Endothelial cell (in vitro differentiated cells): Measurements from ENCODE around the gene NR2F1-AS1. TPM values are rescaled to one million over a fixed set of nuclear protein-coding genes. Genes with fewer than 3 reads are reported as not detected.

Source experiments
- DNase-seq: peaks from one replicate; pipeline ENCODE4 v3.0.0; 2021; ENCODE audit warnings: low spot score
- H3K27ac Mint-ChIP-seq: one replicate; pipeline ENCODE4 v1.8.0; 2021; ENCODE audit warnings: mixed read lengths, inconsistent platforms; ENCODE audit not compliant: unreplicated experiment
- H3K27me3 Mint-ChIP-seq: one replicate; pipeline ENCODE4 v1.8.0; 2021; ENCODE audit warnings: mild to moderate bottlenecking, moderate library complexity, mixed read lengths, inconsistent platforms; ENCODE audit not compliant: unreplicated experiment
- H3K36me3 Mint-ChIP-seq: one replicate; pipeline ENCODE4 v1.8.0; 2021; ENCODE audit warnings: mild to moderate bottlenecking, low read depth, mixed read lengths, inconsistent platforms; ENCODE audit not compliant: unreplicated experiment
- H3K4me1 Mint-ChIP-seq: one replicate; pipeline ENCODE4 v1.8.0; 2021; ENCODE audit warnings: mild to moderate bottlenecking, mixed read lengths, inconsistent platforms; ENCODE audit not compliant: unreplicated experiment
- H3K4me3 Mint-ChIP-seq: one replicate; pipeline ENCODE4 v1.8.0; 2021; ENCODE audit warnings: mild to moderate bottlenecking, mixed read lengths, inconsistent platforms; ENCODE audit not compliant: unreplicated experiment
- H3K9me3 Mint-ChIP-seq: one replicate; pipeline ENCODE4 v1.8.0; 2021; ENCODE audit warnings: mixed read lengths, inconsistent platforms; ENCODE audit not compliant: unreplicated experiment
- total RNA-seq: library from RNA; stranded (reverse); fragmentation: NEBNext Ultra II Directional; extraction: Animal tissue kit (Norgen Biotek cat#: 25700); gene quantifications from one replicate; pipeline ENCODE4 v1.2.1, GENCODE V29; 2021; ENCODE audit not compliant: unreplicated experiment
- TF ChIP-seq, protein P1 (sequence below): fragments of 200-600 bp; sonication (generic); IDR thresholded peaks from one replicate; pipeline ENCODE4 v1.5.0; 2021; ENCODE audit warnings: antibody characterized with exemption; ENCODE audit not compliant: unreplicated experiment

NR2F1-AS1 gene
- total RNA-seq, 1 donor from 2014 or later, result 6.4 TPM

DNA sequence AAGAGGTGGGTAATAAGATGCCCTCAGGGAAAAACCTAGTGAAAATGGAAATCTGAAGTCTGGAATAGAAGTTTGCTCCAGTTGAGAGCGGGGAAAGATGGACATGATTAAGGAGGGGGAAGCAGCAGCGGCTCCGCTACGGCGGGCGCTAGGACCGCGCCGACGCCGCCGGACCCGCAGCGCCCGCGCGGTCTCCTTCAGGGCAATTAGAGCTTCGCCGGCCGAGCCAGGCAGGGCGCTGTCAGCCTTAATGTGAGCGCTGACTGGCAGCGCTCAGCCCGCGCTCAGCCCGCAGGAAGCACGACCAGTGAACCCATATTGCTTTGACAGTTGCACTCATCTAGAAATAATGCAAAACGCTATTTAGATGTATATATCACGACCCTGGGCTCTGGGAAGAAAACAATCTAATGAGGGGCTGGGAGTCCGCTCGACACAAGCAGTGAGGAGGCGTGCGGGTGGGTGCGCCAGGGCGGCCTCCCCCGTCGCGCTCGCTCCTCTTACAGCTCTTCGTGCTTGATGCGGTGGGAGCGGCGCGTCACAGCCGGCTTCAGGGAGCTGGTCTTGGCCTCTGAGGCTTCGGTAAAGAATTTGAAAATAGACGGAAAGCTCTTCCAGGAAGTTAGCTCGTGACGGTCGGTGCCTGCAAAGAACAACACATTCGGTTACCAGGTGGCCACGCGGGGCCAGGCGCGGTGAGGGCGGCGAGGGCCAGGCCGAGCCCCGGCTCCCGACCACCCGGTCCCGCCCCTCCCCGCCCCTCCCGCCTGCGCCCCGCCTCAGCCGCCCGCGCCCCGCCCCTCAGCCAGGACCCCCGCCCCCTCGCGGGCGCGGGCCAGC, 39.7 kb upstream of the NR2F1-AS1 start:
- H3K4me3 Mint-ChIP-seq, result peak overlapping the region; percentile 95
- DNase-seq, result peak; percentile 71
- H3K9me3 Mint-ChIP-seq, result no peaks in the 10 kb centered on the region
- H3K27ac Mint-ChIP-seq, result peak overlapping the region; percentile 88
- TF ChIP-seq, protein P1, sequence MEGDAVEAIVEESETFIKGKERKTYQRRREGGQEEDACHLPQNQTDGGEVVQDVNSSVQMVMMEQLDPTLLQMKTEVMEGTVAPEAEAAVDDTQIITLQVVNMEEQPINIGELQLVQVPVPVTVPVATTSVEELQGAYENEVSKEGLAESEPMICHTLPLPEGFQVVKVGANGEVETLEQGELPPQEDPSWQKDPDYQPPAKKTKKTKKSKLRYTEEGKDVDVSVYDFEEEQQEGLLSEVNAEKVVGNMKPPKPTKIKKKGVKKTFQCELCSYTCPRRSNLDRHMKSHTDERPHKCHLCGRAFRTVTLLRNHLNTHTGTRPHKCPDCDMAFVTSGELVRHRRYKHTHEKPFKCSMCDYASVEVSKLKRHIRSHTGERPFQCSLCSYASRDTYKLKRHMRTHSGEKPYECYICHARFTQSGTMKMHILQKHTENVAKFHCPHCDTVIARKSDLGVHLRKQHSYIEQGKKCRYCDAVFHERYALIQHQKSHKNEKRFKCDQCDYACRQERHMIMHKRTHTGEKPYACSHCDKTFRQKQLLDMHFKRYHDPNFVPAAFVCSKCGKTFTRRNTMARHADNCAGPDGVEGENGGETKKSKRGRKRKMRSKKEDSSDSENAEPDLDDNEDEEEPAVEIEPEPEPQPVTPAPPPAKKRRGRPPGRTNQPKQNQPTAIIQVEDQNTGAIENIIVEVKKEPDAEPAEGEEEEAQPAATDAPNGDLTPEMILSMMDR, result no peak
- H3K4me1 Mint-ChIP-seq, result peaks cover 7% of the 10 kb centered on the region
- no peaks in the 10 kb centered on the region for H3K36me3 Mint-ChIP-seq
- H3K27me3 Mint-ChIP-seq, result peaks cover 24% of the 10 kb centered on the region

DNA sequence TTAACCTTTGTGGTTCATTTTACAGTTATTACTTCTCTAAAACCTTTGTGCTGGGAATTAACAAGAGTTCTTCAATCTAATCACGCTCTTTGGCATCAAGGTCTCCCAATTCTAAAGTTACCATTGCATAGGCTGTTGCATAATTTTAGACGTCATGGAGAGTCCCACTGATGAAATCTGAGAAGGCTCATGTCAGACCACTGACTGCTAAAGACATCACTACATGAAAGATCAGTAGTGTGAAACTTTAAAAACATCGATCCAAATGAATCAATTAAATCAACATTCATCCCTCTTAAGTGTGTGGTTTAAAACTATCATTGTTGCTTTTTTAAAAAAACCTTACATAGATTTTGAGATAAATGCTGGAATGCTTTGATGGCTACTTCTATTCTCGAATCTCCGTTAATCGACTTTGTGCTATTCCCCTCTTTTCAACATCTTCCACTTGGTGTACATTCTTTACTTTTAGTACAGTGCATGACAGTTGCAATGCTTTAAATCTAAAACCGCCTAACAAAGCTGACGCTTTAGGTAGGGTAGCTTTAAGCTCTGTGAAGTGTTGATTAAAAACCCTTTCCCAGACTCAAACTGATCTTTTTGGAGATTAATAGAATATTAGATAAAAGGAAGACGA, 35.6 kb upstream of the NR2F1-AS1 start:
- TF ChIP-seq, protein P1, result no peak
- no peak overlapping the region for H3K27ac Mint-ChIP-seq
- H3K27me3 Mint-ChIP-seq, result peaks cover 35% of the 10 kb centered on the region
- no peak for DNase-seq
- no peaks in the 10 kb centered on the region for H3K9me3 Mint-ChIP-seq
- H3K36me3 Mint-ChIP-seq, result no peaks in the 10 kb centered on the region
- no peak overlapping the region for H3K4me3 Mint-ChIP-seq
- H3K4me1 Mint-ChIP-seq, result peaks cover 6% of the 10 kb centered on the region

DNA sequence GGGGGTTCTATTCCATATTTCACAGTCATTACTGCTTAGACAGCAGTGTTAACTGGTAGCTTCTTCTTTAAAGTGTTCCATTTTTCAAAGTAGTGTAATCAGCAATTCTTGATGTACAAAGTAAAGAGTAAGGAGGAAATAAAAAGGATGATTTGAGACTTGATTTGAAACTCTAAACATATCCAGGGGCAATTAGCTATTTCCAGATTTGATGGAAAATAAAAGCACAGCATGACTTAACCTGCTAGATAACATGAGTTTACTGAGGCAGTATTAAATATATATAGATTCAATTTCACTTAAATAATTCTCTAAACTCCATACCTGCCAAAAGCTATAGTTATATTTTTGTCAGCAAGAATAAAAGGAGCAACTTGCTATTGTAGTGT, 31.8 kb upstream of the NR2F1-AS1 start:
- TF ChIP-seq, protein P1, result no peak
- no peak overlapping the region for H3K27ac Mint-ChIP-seq
- peaks cover 3% of the 10 kb centered on the region for H3K4me1 Mint-ChIP-seq
- H3K4me3 Mint-ChIP-seq, result no peak overlapping the region
- DNase-seq, result no peak
- H3K27me3 Mint-ChIP-seq, result peaks cover 29% of the 10 kb centered on the region
- no peaks in the 10 kb centered on the region for H3K9me3 Mint-ChIP-seq
- H3K36me3 Mint-ChIP-seq, result no peaks in the 10 kb centered on the region

DNA sequence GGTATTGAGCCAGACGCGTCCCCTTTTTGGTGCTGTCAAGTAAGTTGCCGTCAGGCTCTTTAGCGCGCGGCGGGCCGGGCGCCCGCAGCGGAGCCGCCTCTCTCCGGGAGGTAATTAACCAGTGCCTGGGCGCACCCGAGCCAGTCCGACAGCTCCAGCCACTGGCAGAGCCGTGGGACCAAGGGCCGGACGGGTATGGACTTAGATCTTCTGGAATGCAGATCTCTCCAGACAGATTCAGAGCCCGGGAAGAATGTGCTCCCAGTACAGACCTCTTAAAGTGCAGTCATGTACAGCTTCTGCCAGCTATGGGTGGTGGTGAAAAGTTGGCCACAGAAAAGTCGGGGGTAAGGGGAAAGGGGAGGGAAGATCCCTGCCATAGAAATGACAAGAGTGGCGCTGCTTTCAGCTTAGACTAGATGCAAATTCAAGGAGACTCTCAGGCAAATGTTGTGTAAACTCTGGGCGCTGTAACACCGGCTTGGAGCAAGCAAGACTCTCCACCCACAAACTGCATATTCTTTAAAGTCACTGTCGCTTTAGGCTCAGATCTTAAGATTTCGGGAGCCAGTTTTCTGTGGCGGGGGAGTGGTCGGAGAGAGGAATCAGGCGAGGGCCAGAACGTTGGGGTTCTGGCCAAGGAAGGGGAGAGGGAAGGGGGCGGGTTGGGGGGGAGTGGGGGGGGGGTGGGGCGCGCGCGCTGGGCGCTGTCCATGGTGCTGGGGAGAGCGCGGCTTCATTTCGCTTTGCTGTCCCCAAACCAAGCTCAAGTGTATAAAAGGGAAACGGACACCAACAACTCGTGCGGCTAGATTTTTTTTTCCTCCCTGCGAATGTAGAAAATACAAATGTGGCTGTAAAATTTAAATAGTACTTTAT, 31.2 kb upstream of the NR2F1-AS1 start:
- H3K4me3 Mint-ChIP-seq, result no peak overlapping the region
- peaks cover 3% of the 10 kb centered on the region for H3K4me1 Mint-ChIP-seq
- peaks cover 29% of the 10 kb centered on the region for H3K27me3 Mint-ChIP-seq
- H3K27ac Mint-ChIP-seq, result no peak overlapping the region
- DNase-seq, result no peak
- TF ChIP-seq, protein P1, result no peak
- no peaks in the 10 kb centered on the region for H3K36me3 Mint-ChIP-seq
- no peaks in the 10 kb centered on the region for H3K9me3 Mint-ChIP-seq
